HEK293T (cell line): ENCODE measurements around the gene GLB1L3.

ENCODE experiments used
- CTCF ChIA-PET: fragments of 350-600 bp; formaldehyde crosslinking; extraction: SDS; loops from one replicate; lab custom pipeline; 2021; ENCODE audit warnings: antibody characterized with exemption, inconsistent platforms; lab: Yijun Ruan, JAX
- POLR2A ChIA-PET: fragments of 350-600 bp; formaldehyde crosslinking; extraction: SDS; loops from one replicate; lab custom pipeline; 2020; ENCODE audit warnings: antibody characterized with exemption, inconsistent platforms; lab: Yijun Ruan, JAX
- DNase-seq: peaks from one replicate; pipeline ENCODE4 v3.0.0; 2012; ENCODE audit warnings: mixed read lengths; ENCODE audit errors: extremely low spot score
- ARNT ChIP-seq: fragments of 450-650 bp; IDR thresholded peaks from 2 replicates; pipeline ENCODE4 v1.6.1; 2017; ENCODE audit warnings: mild to moderate bottlenecking
- BHLHE40 ChIP-seq: fragments of 450-650 bp; IDR thresholded peaks from 2 replicates; pipeline ENCODE4 v1.6.1; 2016; ENCODE audit warnings: mild to moderate bottlenecking, moderate library complexity, borderline replicate concordance
- CTBP1 ChIP-seq: fragments of 450-650 bp; IDR thresholded peaks from 2 replicates; pipeline ENCODE4 v1.6.1; 2016; ENCODE audit warnings: borderline replicate concordance
- ELF4 ChIP-seq: fragments of 450-650 bp; IDR thresholded peaks from 2 replicates; pipeline ENCODE4 v1.6.1; 2017; ENCODE audit warnings: antibody characterized with exemption
- FOXA1 ChIP-seq: fragments of 450-650 bp; IDR thresholded peaks from 2 replicates; pipeline ENCODE4 v1.6.1; 2016; ENCODE audit warnings: mild to moderate bottlenecking
- FOXK2 ChIP-seq: fragments of 450-650 bp; IDR thresholded peaks from 2 replicates; pipeline ENCODE4 v1.6.1; 2016; ENCODE audit warnings: mild to moderate bottlenecking
- FOXM1 ChIP-seq: fragments of 450-650 bp; IDR thresholded peaks from 2 replicates; pipeline ENCODE4 v1.6.1; 2017; ENCODE audit warnings: mild to moderate bottlenecking, borderline replicate concordance
- HDGF ChIP-seq: fragments of 450-650 bp; IDR thresholded peaks from 2 replicates; pipeline ENCODE4 v1.6.1; 2017; ENCODE audit warnings: antibody characterized with exemption, borderline replicate concordance
- L3MBTL2 ChIP-seq: fragments of 450-650 bp; conservative IDR thresholded peaks from 2 replicates; pipeline ENCODE4 v1.6.1; 2016; ENCODE audit warnings: mild to moderate bottlenecking
- LEF1 ChIP-seq: fragments of 450-650 bp; IDR thresholded peaks from 2 replicates; pipeline ENCODE4 v1.6.1; 2017; ENCODE audit warnings: mild to moderate bottlenecking, borderline replicate concordance
- NFRKB ChIP-seq: fragments of 450-650 bp; IDR thresholded peaks from 2 replicates; pipeline ENCODE4 v1.6.1; 2016; ENCODE audit warnings: mild to moderate bottlenecking, moderate library complexity
- PKNOX1 ChIP-seq: fragments of 450-650 bp; IDR thresholded peaks from 2 replicates; pipeline ENCODE4 v1.6.1; 2016
- SP1 ChIP-seq: fragments of 450-650 bp; IDR thresholded peaks from 2 replicates; pipeline ENCODE4 v1.6.1; 2017
- SUZ12 ChIP-seq: fragments of 450-650 bp; IDR thresholded peaks from 2 replicates; pipeline ENCODE4 v1.6.1; 2016; ENCODE audit warnings: mild to moderate bottlenecking
- TARDBP ChIP-seq: fragments of 450-650 bp; IDR thresholded peaks from 2 replicates; pipeline ENCODE4 v1.6.1; 2016
- ZNF384 ChIP-seq: fragments of 450-650 bp; IDR thresholded peaks from 2 replicates; pipeline ENCODE4 v1.6.1; 2016

GLB1L3 gene

DNA sequence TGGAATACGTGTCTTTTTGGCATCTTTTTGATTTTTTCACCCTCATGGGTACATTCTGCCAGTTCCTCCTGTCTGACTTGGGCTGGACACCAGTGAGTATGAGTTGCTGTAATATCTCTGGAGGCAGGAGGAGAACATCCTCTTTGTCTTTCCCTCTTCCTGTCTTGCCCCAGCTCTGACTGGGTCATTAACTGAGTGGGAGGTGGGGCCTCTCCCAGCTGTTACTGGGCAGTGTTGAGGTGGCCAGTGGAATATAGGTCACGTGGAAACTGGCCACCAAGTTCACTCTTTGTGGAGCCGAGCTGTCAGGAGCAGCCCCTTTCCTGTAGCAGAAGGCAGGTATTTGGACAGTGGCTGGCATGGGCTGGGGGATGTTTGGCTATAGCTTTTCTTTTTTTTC lies 57.8 kb downstream of the GLB1L3 start:
- CTCF ChIA-PET, result interaction anchor here (0.6 kb wide), 1 partner anchor 98 kb away, joined by 3 read pairs; no protein-coding TSS in a partner anchor
- TF ChIP-seq TARDBP, result no peak
- no peak for TF ChIP-seq NFRKB
- no peak for TF ChIP-seq ARNT
- no peak for TF ChIP-seq CTBP1
- no peak for TF ChIP-seq ELF4
- no peak for TF ChIP-seq BHLHE40
- TF ChIP-seq SP1, result no peak
- no peak for TF ChIP-seq HDGF
- TF ChIP-seq PKNOX1, result no peak
- no peak for TF ChIP-seq FOXK2
- no peak for TF ChIP-seq FOXA1
- no peak for TF ChIP-seq FOXM1
- no peak for TF ChIP-seq SUZ12
- TF ChIP-seq LEF1, result no peak
- no peak for TF ChIP-seq ZNF384
- no peak for TF ChIP-seq L3MBTL2
- no peak for DNase-seq
- POLR2A ChIA-PET, result no interaction called here

GRCh38 chr11:134334796-134335571 lies 58.8 kb downstream of the GLB1L3 start:
- TF ChIP-seq FOXK2, result no peak
- TF ChIP-seq CTBP1, result no peak
- TF ChIP-seq BHLHE40, result no peak
- no peak for TF ChIP-seq TARDBP
- no peak for TF ChIP-seq NFRKB
- TF ChIP-seq ARNT, result no peak
- TF ChIP-seq FOXM1, result no peak
- no peak for TF ChIP-seq LEF1
- TF ChIP-seq SUZ12, result no peak
- TF ChIP-seq HDGF, result no peak
- POLR2A ChIA-PET, result no interaction called here
- CTCF ChIA-PET, result no interaction called here
- no peak for DNase-seq

GRCh38 chr11:134337051-134337450 lies 60.9 kb downstream of the GLB1L3 start:
- no peak for DNase-seq
- POLR2A ChIA-PET, result no interaction called here
- CTCF ChIA-PET, result no interaction called here
- no peak for TF ChIP-seq TARDBP
- no peak for TF ChIP-seq ELF4
- no peak for TF ChIP-seq CTBP1
- no peak for TF ChIP-seq NFRKB

GRCh38 chr11:134338068-134338467 lies 61.9 kb downstream of the GLB1L3 start:
- TF ChIP-seq ELF4, result no peak
- no peak for TF ChIP-seq CTBP1

GRCh38 chr11:134338654-134339053 lies 62.5 kb downstream of the GLB1L3 start:
- TF ChIP-seq NFRKB (no peak), PKNOX1 (no peak), LEF1 (no peak)
- CTCF ChIA-PET, result no interaction called here
- DNase-seq, result no peak
- POLR2A ChIA-PET, result no interaction called here

More at GRCh38 chr11:134338068-134338467, 61.9 kb downstream of the GLB1L3 start:
- no peak for DNase-seq
- ChIA-PET POLR2A (no interaction called here), CTCF (no interaction called here)

GRCh38 chr11:134339756-134340155 lies 63.6 kb downstream of the GLB1L3 start:
- TF ChIP-seq SP1, result no peak
- ChIA-PET CTCF (no interaction called here), POLR2A (no interaction called here)
- DNase-seq, result no peak

- ChIA-PET CTCF (no interaction called here), POLR2A (no interaction called here)
- TF ChIP-seq BHLHE40, result no peak
- no peak for TF ChIP-seq HDGF
- TF ChIP-seq TARDBP, result no peak
- no peak for TF ChIP-seq SP1
- TF ChIP-seq FOXM1, result no peak
- TF ChIP-seq L3MBTL2, result no peak
- no peak for TF ChIP-seq CTBP1
- TF ChIP-seq FOXK2, result no peak
- no peak for TF ChIP-seq PKNOX1
- TF ChIP-seq ZNF384, result no peak
- no peak for TF ChIP-seq ELF4
- TF ChIP-seq LEF1, result no peak
- no peak for TF ChIP-seq ARNT
- TF ChIP-seq SUZ12, result no peak
- no peak for TF ChIP-seq FOXA1
- no peak for TF ChIP-seq NFRKB
- no peak for DNase-seq
These were observed 64.3 kb downstream of the GLB1L3 start for GRCh38 chr11:134340354-134340964.
